Astrocyte (in vitro differentiated cells and primary cell): ENCODE data around the gene KDM6B. TPM values are rescaled to one million over a fixed set of nuclear protein-coding genes. Genes with fewer than 3 reads are reported as not detected.
A peak's percentile ranks its signal among the peaks of the same experiment; 100 is the strongest.

ENCODE experiments used
- DNase-seq: peaks from one replicate; pipeline ENCODE4 v3.0.0-alpha.2; 2010; ENCODE audit warnings: low read depth
- FAIRE-seq: peaks from 2 replicates; lab custom pipeline; 2011; peaks lifted over from hg19 to GRCh38; lab: Jason Lieb, UNC
- H2AFZ ChIP-seq: 2 replicates; pipeline ENCODE4 v1.6.0; 2012; ENCODE audit warnings: low read depth, low read length, inconsistent platforms
- H3K27ac ChIP-seq: 2 replicates; pipeline ENCODE4 v1.5.1; 2011; ENCODE audit warnings: low read depth, low read length, inconsistent platforms
- H3K27me3 ChIP-seq: 2 replicates; pipeline ENCODE4 v1.6.0; 2011; ENCODE audit warnings: low read length, inconsistent platforms; ENCODE audit not compliant: insufficient read depth
- H3K36me3 ChIP-seq: 2 replicates; pipeline ENCODE4 v1.5.1; 2011; ENCODE audit warnings: low read length, inconsistent platforms; ENCODE audit not compliant: insufficient read depth
- H3K4me1 ChIP-seq: 2 replicates; pipeline ENCODE4 v1.5.1; 2011; ENCODE audit warnings: low read length, inconsistent platforms; ENCODE audit not compliant: insufficient read depth
- H3K4me2 ChIP-seq: 2 replicates; pipeline ENCODE4 v1.6.0; 2012; ENCODE audit warnings: low read length, inconsistent platforms
- H3K4me3 ChIP-seq: 2 replicates; pipeline ENCODE4 v1.5.1; 2011; ENCODE audit warnings: low read depth, mild to moderate bottlenecking, low read length, inconsistent platforms; ENCODE audit not compliant: insufficient read depth
- H3K79me2 ChIP-seq: 2 replicates; pipeline ENCODE4 v1.6.0; 2012; ENCODE audit warnings: mild to moderate bottlenecking, low read length, inconsistent platforms; ENCODE audit not compliant: insufficient read depth
- H3K9ac ChIP-seq: 2 replicates; pipeline ENCODE4 v1.6.0; 2012; ENCODE audit warnings: mild to moderate bottlenecking, low read length, inconsistent platforms
- H3K9me3 ChIP-seq: 2 replicates; pipeline ENCODE4 v1.5.1; 2012; ENCODE audit warnings: low read depth, mild to moderate bottlenecking, low read length, inconsistent platforms; ENCODE audit not compliant: insufficient read depth
- H4K20me1 ChIP-seq: 2 replicates; pipeline ENCODE4 v1.6.0; 2012; ENCODE audit warnings: low read length, inconsistent platforms; ENCODE audit not compliant: insufficient read depth
- H3K27ac Mint-ChIP-seq: one replicate; pipeline ENCODE4 v1.8.0; 2021; ENCODE audit warnings: mild to moderate bottlenecking, mixed read lengths; ENCODE audit not compliant: unreplicated experiment
- H3K27me3 Mint-ChIP-seq: one replicate; pipeline ENCODE4 v1.8.0; 2021; ENCODE audit warnings: low read depth, mixed read lengths; ENCODE audit not compliant: unreplicated experiment
- H3K36me3 Mint-ChIP-seq: one replicate; pipeline ENCODE4 v1.8.0; 2021; ENCODE audit warnings: low read depth, mixed read lengths; ENCODE audit not compliant: unreplicated experiment
- H3K4me1 Mint-ChIP-seq: one replicate; pipeline ENCODE4 v1.8.0; 2021; ENCODE audit warnings: low read depth, mixed read lengths; ENCODE audit not compliant: unreplicated experiment
- H3K4me3 Mint-ChIP-seq: one replicate; pipeline ENCODE4 v1.8.0; 2021; ENCODE audit warnings: mild to moderate bottlenecking, moderate library complexity, mixed read lengths; ENCODE audit not compliant: unreplicated experiment
- H3K9me3 Mint-ChIP-seq: one replicate; pipeline ENCODE4 v1.8.0; 2021; ENCODE audit warnings: mild to moderate bottlenecking, mixed read lengths; ENCODE audit not compliant: unreplicated experiment
- CTCF ChIP-seq: IDR thresholded peaks from 2 replicates; pipeline ENCODE4 v1.5.1; 2011; ENCODE audit warnings: low read depth, mild to moderate bottlenecking, inconsistent platforms, low read length, moderate library complexity; ENCODE audit not compliant: insufficient read depth
- EZH2 ChIP-seq: IDR thresholded peaks from 2 replicates; pipeline ENCODE4 v1.6.1; 2012; ENCODE audit warnings: mild to moderate bottlenecking, low read length, inconsistent platforms; ENCODE audit not compliant: insufficient read depth
- total RNA-seq: library from RNA; stranded (reverse); gene quantifications from 2 replicates; pipeline ENCODE4 v1.2.1, GENCODE V29; 2021

Gene KDM6B
- total RNA-seq, 1 donor from 2014 or later: 50.4 TPM

- Mint-ChIP-seq H3K4me1 (peaks cover 14% of the 10 kb centered on the region), H3K9me3 (no peaks in the 10 kb centered on the region), H3K27ac (no peak overlapping the region), H3K27me3 (no peaks in the 10 kb centered on the region), H3K4me3 (peak overlapping the region; percentile 57), H3K36me3 (peaks cover 24% of the 10 kb centered on the region)
- FAIRE-seq: no peak
- Histone ChIP-seq H3K4me1 (peaks cover 15% of the 10 kb centered on the region), H2AFZ (no peak overlapping the region), H3K36me3 (peaks cover 11% of the 10 kb centered on the region), H3K9ac (no peak overlapping the region), H3K9me3 (no peaks in the 10 kb centered on the region), H3K27me3 (no peaks in the 10 kb centered on the region), H4K20me1 (peaks cover 44% of the 10 kb centered on the region), H3K4me3 (no peak overlapping the region), H3K27ac (no peak overlapping the region), H3K79me2 (peaks cover 14% of the 10 kb centered on the region), H3K4me2 (no peak overlapping the region)
- no peak for DNase-seq
- TF ChIP-seq CTCF (no peak), EZH2 (no peak)
These were observed 16.9 kb downstream of the KDM6B start for GRCh38 chr17:7850701-7851437.

GRCh38 chr17:7851438-7852261 lies 17.6 kb downstream of the KDM6B start:
- DNase-seq (peak; percentile 51), FAIRE-seq (no peak)
- TF ChIP-seq EZH2 (no peak), CTCF (peak; percentile 80)
- Mint-ChIP-seq H3K4me3 (peak overlapping the region; percentile 57), H3K27me3 (no peaks in the 10 kb centered on the region), H3K4me1 (peaks cover 13% of the 10 kb centered on the region), H3K36me3 (peaks cover 24% of the 10 kb centered on the region), H3K9me3 (no peaks in the 10 kb centered on the region), H3K27ac (peak overlapping the region; percentile 34)
- H3K79me2 ChIP-seq: peaks cover 7% of the 10 kb centered on the region
- H3K27me3 ChIP-seq: no peaks in the 10 kb centered on the region
- H3K27ac ChIP-seq: no peak overlapping the region
- H4K20me1 ChIP-seq: peaks cover 44% of the 10 kb centered on the region
- no peak overlapping the region for H3K4me3 ChIP-seq
- H2AFZ ChIP-seq: no peak overlapping the region
- no peaks in the 10 kb centered on the region for H3K9me3 ChIP-seq
- H3K4me2 ChIP-seq: no peak overlapping the region
- H3K9ac ChIP-seq: no peak overlapping the region
- peaks cover 22% of the 10 kb centered on the region for H3K4me1 ChIP-seq
- H3K36me3 ChIP-seq: peaks cover 11% of the 10 kb centered on the region
